Inflammatory macrophage treated with lipopolysaccharide for 1 hour (primary cell): ENCODE measurements around the gene SARNP.
A peak's percentile ranks its signal among the peaks of the same experiment; 100 is the strongest.
"Not testable (repeated sequence)": the region's sequence is repeated elsewhere in the genome, so short reads cannot be mapped to it uniquely, and the experiment has no call there.

Experiments
- DNase-seq, 2 donors: peaks; one replicate each; pipeline ENCODE4 v3.0.0-alpha.2; 2020 to 2022

Gene SARNP

GRCh38 chr12:55789171-55789570 lies 28.4 kb downstream of the SARNP start:
- DNase-seq = no peak

DNA sequence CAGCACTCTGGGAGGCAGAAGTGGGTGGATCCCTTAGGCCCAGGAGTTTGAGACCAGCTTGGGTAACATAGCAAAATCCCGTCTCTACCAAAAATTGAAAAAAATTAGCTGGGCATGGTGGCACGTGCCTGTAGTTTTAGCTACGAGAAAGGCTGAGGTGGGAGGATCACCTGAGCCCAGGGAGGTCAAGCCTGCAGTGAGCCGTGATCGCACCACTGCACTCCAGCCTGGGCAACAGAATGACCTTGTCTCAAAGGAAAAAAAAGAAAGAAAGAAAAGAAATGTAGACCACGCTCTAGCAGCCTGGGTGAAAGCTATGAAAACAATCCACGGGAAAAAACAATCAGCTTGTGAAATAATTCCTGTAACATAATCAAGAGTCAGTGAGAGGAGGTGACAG lies 29.0 kb downstream of the SARNP start:
- DNase-seq = no peak

GRCh38 chr12:55780685-55781084 lies 36.8 kb downstream of the SARNP start:
- DNase-seq = peak; percentile 69 to 78

- peak; percentile 54 to 63 for DNase-seq
Measured at GRCh38 chr12:55777856-55778255, 39.7 kb downstream of the SARNP start.

- no peak for DNase-seq
Measured at GRCh38 chr12:55771736-55772135, 45.8 kb downstream of the SARNP start.

- DNase-seq = no peak
Measured at GRCh38 chr12:55767156-55767555, 50.4 kb downstream of the SARNP start.

DNA sequence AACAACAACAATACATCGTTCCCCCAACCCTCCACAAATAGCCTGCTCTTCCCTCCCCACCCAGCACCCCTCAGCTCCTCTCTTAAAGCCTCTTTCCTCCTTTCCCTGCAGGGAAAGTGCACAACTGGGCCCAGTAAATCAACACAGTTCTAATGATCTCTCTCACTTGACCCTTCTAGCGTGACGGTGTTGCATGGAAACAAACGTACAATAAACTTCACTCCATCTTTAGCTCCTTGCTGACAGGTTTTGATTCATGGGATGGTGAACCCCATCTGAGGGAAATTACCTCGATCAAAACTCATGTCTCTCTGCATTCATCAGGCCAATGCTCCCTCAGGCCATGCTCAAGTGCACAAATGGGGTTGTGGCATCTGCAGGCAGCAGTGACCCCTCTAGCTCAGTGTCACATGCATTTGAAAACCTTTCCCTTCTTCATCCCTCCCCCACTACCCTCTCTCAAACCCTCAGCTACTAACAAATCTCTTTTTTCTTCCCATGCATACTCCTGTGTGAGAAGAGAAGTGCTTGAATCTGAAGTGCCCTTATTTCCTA lies 51.7 kb downstream of the SARNP start:
- DNase-seq = no peak

- DNase-seq = no peak
Measured at GRCh38 chr12:55762646-55763045, 54.9 kb downstream of the SARNP start.

DNA sequence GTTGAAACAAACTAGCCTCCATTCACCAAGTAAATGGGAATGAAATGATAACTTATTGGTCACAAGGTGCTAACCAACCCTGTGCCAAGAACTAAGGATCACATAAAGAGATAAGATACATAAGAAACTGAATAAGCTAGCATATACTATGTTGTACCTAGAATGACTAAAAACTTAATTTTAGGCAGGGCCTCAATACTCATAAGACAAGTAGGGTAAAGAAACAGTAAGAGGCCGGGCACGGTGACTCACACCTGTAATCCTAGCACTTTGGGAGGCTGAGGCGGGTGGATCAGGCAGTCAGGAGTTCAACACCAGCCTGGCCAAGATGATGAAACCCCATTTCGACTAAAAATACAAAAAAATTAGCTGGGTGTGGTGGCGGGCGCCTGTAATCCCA lies 56.9 kb downstream of the SARNP start:
- no peak for DNase-seq

DNA sequence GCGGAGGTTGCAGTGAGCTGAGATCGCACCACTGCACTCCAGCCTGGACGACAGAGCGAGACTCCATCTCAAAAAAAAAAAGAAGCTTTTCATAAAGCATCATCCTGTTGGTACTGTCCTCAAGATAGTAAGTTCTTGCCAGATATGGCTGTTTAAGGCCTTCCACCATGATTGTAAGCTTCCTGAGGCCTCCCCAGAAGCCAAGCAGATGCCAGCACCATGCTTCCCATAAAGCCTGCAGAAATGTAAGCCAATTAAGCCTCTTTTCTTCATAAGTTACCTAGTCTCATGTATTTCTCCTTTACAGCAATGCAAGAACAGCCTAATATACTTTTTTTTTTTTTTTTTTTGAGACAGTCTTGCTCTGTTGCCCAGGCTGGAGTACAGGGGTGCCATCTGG lies 58.9 kb downstream of the SARNP start:
- not testable (repeated sequence) for DNase-seq

DNA sequence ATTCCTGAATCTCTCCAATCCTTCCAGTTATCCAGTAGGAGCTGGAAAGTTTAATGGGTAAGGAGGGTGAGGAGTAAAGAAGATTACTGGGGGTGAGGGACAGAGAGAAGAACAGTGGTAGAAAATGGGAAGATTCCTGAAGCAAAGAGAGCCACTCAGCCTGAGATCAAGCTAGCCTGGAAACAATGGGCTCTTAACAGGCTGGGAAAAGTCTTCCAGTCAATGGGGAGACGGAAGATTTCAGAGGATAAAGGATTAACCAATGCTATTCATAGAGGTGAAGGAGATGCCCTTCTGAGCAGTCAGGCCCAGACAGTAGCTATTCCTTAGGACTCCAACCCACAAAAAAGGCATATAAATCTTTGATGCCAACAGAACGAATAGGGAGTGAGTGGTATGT lies 59.8 kb downstream of the SARNP start:
- DNase-seq = no peak

GRCh38 chr12:55755246-55755645 lies 62.3 kb downstream of the SARNP start:
- DNase-seq = no peak

DNA sequence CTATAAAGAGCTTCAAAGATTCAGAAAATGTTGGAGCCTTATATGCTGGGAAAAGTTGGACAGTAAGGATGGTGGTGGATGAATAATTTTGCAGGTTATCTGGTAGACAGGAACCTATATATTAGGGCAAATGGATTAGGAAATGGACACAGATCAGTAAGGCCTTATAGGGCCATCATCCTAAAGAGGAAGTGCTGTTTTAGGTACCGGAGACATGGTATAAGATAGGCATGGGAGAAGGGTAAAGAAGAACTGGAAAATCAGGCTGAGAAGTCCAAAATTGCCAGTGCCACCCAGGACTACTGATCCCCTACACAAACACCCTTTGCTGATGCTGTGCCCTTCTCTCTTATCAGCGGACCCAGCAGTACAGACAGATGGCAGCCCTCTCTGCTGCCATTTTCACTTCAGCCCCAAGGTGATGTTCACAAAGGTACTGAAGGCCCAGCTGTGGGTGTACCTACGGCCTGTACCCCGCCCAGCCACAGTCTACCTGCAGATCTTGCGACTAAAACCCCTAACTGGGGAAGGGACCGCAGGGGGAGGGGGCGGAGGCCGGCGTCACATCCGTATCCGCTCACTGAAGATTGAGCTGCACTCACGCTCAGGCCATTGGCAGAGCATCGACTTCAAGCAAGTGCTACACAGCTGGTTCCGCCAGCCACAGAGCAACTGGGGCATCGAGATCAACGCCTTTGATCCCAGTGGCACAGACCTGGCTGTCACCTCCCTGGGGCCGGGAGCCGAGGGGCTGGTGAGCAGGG lies 69.1 kb downstream of the SARNP start:
- DNase-seq = no peak

- no peak for DNase-seq
Measured at GRCh38 chr12:55746913-55747231, 70.7 kb downstream of the SARNP start.

GRCh38 chr12:55746174-55746912 lies 71.2 kb downstream of the SARNP start:
- no peak for DNase-seq

DNA sequence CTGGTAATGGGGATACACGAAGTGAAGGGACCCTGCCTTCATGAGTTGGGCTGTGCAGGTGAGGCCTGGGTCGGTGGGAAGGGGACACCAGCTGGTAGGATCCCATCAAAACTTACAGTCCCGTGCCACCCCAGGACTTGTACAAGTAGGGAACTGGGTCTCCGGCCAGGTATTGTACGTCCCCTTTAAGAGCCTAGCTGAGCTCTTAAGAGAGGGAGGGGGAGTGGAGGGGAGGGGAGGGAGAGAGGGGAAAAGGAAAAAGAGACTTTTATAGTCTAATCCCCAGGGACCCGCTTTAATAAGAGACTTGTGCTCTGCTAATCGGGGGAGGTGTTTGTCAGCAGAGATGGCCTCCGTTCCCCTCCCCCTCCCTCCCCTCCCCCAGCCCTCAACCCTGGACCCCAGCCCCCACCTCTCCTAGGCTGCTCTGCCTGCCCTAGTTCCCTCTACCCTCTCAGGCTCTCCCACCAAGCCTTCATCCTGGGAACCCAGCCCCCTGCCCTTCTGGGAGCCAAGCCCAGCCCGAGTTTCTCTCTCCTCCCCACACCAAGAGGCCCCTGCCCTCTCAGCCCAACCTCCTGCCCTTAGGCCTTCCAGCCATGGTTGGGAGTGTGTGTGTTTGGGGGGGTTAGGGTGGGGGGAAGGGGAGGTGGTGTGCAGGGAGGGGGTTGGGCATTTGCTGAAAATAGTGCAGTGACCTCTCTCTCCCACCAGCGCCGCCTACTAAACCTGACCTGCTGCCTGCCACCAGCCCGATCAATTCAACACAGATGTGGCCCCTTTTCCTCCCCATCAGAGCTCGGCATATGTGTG lies 72.0 kb downstream of the SARNP start:
- no peak for DNase-seq

- DNase-seq = no peak
Measured at GRCh38 chr12:55744340-55745030, 73.0 kb downstream of the SARNP start.

DNA sequence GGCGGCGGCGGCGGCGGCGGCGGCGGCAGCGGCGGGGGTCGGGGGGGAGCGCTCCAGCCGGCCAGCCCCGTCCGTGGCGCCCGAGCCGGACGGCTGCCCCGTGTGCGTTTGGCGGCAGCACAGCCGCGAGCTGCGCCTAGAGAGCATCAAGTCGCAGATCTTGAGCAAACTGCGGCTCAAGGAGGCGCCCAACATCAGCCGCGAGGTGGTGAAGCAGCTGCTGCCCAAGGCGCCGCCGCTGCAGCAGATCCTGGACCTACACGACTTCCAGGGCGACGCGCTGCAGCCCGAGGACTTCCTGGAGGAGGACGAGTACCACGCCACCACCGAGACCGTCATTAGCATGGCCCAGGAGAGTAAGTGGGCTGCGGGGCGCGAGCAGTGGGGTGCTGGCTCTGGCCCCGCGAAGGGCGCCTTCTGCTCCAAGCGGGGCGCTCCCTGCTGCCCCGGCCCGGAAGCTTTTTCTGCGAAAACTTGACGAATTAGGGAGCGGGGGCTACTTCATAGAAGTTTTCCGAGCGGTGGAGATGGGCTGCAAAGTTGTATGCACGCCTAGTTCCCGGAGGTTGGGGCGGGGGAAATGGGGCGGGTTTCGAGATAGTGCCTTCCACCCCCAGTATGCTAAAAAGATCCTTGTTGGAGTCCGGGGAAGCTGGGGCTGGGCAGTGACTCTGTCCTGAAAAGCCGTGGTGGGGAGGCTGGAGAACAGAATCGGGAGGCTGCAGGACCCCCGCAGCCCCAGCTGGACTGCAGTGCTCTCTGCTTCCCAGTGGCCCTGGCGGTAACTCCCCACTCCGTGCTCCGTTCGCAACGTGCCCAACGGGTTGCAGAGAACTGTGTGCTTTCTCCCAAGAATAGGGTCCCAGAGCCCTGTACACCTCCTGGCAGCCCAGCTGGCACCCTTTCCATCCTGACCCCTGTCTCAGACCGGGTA lies 73.9 kb downstream of the SARNP start:
- DNase-seq = peak; percentile 35 to 58

DNA sequence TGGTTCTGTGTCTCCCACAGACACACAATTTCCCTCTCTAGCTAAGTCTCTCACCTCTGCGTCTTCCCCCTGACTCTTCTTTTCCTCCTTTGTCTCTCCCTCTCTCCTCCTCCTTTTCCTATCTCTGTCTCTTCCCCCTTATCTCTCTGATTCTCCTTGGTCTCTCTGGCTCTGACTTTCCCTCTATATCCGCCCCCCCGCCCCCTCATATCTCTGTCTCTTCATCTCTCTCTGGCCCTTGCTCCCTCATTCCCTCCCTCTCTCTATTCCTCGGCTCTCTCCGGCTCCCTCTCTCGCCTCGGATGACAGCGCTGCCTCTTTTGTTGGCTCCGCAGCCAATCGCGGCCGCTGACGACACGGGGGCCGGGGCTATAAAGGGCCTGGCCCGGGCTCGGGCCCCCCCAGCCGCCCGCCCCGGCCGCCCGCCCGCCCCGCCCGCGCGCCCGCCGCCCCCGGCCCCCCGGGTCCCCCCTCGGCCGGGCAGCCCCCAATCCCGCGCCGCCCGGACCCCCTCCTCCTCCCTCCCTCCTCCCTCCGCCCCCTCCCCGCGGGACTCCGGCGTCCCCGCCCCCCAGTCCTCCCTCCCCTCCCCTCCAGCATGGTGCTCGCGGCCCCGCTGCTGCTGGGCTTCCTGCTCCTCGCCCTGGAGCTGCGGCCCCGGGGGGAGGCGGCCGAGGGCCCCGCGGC lies 74.7 kb downstream of the SARNP start, which contains the start of gene GDF11:
Gene GDF11 (plus strand): TSS at position 404 of the 687 bp plus-strand sequence. CDS start 195 bp downstream, at position 599.
- DNase-seq = peak in 1 of 2 donors; percentile 20

GRCh38 chr12:55741931-55742680 lies 75.4 kb downstream of the SARNP start:
- DNase-seq = no peak
